HG03469 (cell line): ENCODE measurements around the gene LINC01488.

Source experiments
- ATAC-seq: cut with Tn5 transposase; IDR thresholded peaks from one replicate; pipeline ENCODE4 v1.9.1; 2021; ENCODE audit warnings: mild to moderate bottlenecking, moderate library complexity, moderate number of reproducible peaks; ENCODE audit not compliant: unreplicated experiment

The LINC01488 gene

GRCh38 chr11:69489746-69490365 is 8.4 kb downstream of the LINC01488 start:
- ATAC-seq, result no peak

DNA sequence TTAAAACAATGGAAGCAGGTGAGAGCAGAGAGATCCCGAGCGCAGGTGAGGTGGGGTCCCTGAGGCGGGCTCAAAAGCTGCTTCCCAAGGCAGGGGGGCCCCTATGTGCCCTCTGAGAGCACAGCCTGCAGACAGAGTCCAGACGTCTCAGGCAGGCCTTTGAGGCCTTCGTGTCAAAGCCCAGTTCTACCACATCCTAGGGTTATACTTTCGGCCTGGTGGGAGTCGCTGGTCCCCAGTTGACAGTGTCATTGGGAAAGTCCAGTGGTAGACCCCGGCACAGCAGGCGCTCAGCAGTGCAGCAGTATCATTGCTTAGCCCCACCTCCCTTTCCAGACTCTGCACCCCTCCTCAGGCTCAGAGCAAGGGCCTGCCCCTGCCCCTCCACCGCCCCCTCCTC is 9.1 kb downstream of the LINC01488 start:
- ATAC-seq, result no peak

GRCh38 chr11:69491071-69492031 is 9.9 kb downstream of the LINC01488 start:
- ATAC-seq, result no peak

GRCh38 chr11:69492201-69492991 is 10.9 kb downstream of the LINC01488 start:
- no peak for ATAC-seq

DNA sequence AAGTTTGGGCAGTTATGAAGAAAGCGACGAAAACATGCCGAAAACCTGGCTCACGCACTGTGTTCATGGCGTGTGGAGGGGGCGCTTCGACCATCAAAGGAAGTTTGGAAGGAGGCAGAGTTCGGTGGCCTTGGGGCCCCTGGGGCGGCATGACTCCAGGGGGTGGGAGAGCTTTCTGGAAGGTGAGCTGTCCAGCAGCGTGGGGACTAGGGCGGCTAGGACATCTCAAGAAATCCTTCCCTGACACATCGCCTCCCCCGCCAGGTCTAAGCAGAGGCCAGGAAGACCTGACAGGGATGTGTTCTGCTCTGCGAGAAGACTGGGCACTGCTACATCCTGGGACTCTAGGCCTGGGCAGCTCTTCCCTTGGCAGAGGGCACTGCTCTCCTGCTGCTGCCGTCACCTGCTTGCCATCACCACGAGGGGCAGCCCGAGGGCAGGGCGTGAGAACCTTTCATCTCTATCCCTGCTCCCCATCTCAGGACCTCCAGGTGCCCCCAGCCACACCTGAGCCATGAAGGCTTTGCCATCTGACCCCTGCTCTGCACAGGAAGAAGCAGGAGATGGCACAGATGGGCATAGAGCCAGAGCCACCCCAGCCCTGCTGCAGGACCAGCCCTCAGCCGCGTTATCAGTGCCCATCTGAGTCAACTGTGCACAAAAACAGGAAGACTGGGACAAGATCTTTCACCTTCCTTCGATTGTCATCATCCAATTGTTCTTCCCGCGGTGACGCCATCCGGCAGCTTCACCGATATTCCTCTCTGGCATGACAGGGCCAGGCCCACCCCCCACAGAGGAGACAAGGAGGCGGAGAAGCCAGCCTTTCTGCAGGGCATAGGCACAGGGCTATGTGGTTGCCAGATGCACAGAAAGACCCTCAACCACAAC is 12.7 kb downstream of the LINC01488 start:
- no peak for ATAC-seq

- no peak for ATAC-seq
Observed at GRCh38 chr11:69494851-69495250, 13.4 kb downstream of the LINC01488 start.

- ATAC-seq, result no peak
Observed at GRCh38 chr11:69495441-69496201, 14.2 kb downstream of the LINC01488 start.

GRCh38 chr11:69496202-69496557 is 14.7 kb downstream of the LINC01488 start:
- no peak for ATAC-seq

- no peak for ATAC-seq
Observed at GRCh38 chr11:69496631-69497220, 15.3 kb downstream of the LINC01488 start.

GRCh38 chr11:69497221-69497787 is 15.8 kb downstream of the LINC01488 start:
- no peak for ATAC-seq

DNA sequence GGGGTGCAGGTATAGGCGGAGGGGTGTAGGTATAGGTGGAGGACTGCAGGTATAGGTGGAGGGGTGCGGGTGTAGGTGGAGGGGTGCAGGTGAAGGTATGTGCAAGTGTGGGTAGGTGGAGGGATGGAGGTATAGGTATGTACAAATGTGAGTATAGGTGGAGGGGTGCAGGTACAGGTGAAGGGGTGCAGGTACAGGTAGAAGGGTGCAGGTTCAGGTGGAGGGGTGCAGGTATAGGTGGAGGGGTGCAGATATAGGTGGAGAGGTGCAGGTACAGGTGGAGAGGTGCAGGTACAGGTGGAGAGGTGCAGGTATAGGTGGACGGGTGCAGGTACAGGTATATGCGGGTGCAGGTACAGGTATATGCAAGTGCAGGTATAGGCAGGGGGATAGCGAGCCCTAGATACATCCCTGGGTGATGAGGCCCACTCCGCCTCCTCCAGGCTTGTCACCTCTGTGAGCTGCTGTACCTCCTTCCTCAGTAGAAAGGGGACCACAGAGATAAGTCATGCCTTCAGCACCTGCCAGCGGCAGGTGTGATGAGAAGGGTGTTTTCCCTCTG is 17.2 kb downstream of the LINC01488 start:
- ATAC-seq, result no peak

- no peak for ATAC-seq
Observed at GRCh38 chr11:69499186-69499917, 17.9 kb downstream of the LINC01488 start.

GRCh38 chr11:69499918-69500284 is 18.4 kb downstream of the LINC01488 start:
- no peak for ATAC-seq

- ATAC-seq, result no peak
Observed at GRCh38 chr11:69500285-69501120, 19.0 kb downstream of the LINC01488 start.

DNA sequence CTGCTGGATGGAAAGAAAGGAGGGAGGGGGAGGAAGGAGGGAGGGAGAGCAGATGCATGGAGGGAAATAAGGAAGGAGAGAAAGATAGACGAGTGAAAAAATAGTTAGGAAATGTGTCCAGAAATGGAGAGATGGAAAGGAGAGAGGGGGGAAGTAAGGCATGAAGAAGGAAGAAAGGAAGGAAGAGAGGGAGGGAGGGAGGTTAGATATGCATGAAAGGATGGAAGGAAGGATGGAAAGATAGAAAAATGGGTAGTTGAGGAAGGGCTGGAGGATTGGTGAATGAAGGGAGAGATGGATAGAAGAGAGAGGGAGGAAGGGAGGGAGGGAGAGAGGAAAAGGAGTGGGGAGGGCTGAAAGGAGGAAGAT is 19.6 kb downstream of the LINC01488 start:
- no peak for ATAC-seq

- no peak for ATAC-seq
Observed at GRCh38 chr11:69501891-69502860, 20.7 kb downstream of the LINC01488 start.
